Type B pancreatic cell (in vitro differentiated cells): ENCODE results near the gene QSOX1. TPM values are rescaled to one million over a fixed set of nuclear protein-coding genes. Genes with fewer than 3 reads are reported as not detected.

Source experiments
- DNase-seq: peaks from one replicate; pipeline ENCODE4 v3.0.0; 2021; ENCODE audit warnings: mixed read lengths; ENCODE audit not compliant: unreplicated experiment; ENCODE audit errors: extremely low spot score
- H3K27ac Mint-ChIP-seq: 2 replicates; pipeline ENCODE4 v1.8.0; 2021; ENCODE audit warnings: mild to moderate bottlenecking, mixed read lengths
- H3K27me3 Mint-ChIP-seq: 2 replicates; pipeline ENCODE4 v1.8.0; 2021; ENCODE audit warnings: mixed read lengths
- H3K36me3 Mint-ChIP-seq: 2 replicates; pipeline ENCODE4 v1.8.0; 2021; ENCODE audit warnings: mixed read lengths
- H3K4me1 Mint-ChIP-seq: one replicate; pipeline ENCODE4 v1.8.0; 2021; ENCODE audit warnings: mixed read lengths; ENCODE audit not compliant: unreplicated experiment
- H3K4me3 Mint-ChIP-seq: 2 replicates; pipeline ENCODE4 v1.8.0; 2021; ENCODE audit warnings: mild to moderate bottlenecking, mixed read lengths
- H3K9me3 Mint-ChIP-seq: 2 replicates; pipeline ENCODE4 v1.8.0; 2021; ENCODE audit warnings: mixed read lengths
- total RNA-seq: library from RNA; stranded (reverse); gene quantifications from 2 replicates; pipeline ENCODE4 v1.2.1, GENCODE V29; 2021; ENCODE audit warnings: low replicate concordance
- TF ChIP-seq, protein P1 (sequence below): fragments of 200-600 bp; sonication (generic); conservative IDR thresholded peaks from 2 replicates; pipeline ENCODE4 v1.5.0; 2021; ENCODE audit warnings: antibody characterized with exemption, mild to moderate bottlenecking

The QSOX1 gene
- total RNA-seq, 1 donor from 2014 or later = 96.0 TPM

DNA sequence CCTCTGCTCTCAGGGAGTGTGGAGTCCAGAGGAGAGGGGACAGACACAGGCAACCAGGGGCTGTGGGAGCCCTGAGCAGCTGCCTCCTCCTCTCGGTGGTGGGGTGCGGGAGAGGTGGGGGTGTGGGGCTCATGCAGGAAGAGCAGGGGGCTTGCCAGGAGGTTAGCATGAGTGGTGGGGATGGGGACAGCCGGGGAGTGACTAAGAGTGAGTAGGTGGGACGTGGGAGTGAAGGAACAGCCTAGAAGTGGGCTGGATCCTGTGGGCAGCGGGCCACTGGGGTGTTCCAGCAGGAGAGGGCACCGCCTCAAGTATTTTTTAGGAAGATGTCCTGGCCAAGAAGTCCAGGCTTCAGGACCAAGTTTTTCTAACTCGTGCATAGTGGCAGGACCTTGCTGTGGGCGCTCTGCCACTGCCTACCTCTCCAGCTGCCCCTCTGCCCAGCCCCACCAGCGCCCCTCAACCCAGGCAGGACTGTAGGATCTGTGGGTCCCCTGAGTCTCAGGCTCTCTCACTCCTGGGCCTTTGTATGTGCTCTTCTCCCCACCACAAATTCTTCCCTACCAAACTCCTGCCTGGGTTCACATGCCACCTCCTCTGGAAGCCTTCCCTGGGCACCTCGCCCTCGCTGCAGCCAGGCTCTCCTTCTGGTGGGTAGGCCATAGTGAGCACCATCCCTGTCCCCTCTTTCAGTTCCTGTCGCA lies 56.6 kb downstream of the QSOX1 start:
- TF ChIP-seq, protein P1, sequence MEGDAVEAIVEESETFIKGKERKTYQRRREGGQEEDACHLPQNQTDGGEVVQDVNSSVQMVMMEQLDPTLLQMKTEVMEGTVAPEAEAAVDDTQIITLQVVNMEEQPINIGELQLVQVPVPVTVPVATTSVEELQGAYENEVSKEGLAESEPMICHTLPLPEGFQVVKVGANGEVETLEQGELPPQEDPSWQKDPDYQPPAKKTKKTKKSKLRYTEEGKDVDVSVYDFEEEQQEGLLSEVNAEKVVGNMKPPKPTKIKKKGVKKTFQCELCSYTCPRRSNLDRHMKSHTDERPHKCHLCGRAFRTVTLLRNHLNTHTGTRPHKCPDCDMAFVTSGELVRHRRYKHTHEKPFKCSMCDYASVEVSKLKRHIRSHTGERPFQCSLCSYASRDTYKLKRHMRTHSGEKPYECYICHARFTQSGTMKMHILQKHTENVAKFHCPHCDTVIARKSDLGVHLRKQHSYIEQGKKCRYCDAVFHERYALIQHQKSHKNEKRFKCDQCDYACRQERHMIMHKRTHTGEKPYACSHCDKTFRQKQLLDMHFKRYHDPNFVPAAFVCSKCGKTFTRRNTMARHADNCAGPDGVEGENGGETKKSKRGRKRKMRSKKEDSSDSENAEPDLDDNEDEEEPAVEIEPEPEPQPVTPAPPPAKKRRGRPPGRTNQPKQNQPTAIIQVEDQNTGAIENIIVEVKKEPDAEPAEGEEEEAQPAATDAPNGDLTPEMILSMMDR = no peak
- no peak for DNase-seq
- Mint-ChIP-seq H3K36me3 (no peaks in the 10 kb centered on the region), H3K4me1 (no peaks in the 10 kb centered on the region), H3K9me3 (no peaks in the 10 kb centered on the region), H3K27me3 (peaks cover 37% of the 10 kb centered on the region), H3K4me3 (no peak overlapping the region), H3K27ac (no peak overlapping the region)

DNA sequence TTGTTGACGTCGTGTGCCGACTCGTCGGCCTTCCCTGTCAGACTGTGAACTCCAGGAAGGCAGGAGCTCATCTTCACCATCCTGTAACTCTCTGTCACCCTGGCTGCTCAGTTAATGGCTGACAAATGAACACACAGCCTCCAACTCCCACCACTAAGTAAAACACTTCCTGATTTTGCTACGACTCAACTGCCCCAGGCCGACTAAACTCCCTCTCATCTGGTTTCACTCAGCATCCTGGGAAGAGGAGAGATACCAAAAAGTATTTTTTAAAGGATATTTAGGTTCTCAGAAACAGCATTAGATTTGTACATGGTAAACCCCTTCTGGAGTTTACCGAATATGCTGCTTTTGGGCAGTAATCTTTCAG lies 57.2 kb downstream of the QSOX1 start:
- Mint-ChIP-seq H3K4me1 (no peaks in the 10 kb centered on the region), H3K36me3 (no peaks in the 10 kb centered on the region), H3K9me3 (no peaks in the 10 kb centered on the region), H3K4me3 (no peak overlapping the region), H3K27me3 (peaks cover 34% of the 10 kb centered on the region), H3K27ac (no peak overlapping the region)
- TF ChIP-seq, protein P1 = no peak
- DNase-seq = no peak

DNA sequence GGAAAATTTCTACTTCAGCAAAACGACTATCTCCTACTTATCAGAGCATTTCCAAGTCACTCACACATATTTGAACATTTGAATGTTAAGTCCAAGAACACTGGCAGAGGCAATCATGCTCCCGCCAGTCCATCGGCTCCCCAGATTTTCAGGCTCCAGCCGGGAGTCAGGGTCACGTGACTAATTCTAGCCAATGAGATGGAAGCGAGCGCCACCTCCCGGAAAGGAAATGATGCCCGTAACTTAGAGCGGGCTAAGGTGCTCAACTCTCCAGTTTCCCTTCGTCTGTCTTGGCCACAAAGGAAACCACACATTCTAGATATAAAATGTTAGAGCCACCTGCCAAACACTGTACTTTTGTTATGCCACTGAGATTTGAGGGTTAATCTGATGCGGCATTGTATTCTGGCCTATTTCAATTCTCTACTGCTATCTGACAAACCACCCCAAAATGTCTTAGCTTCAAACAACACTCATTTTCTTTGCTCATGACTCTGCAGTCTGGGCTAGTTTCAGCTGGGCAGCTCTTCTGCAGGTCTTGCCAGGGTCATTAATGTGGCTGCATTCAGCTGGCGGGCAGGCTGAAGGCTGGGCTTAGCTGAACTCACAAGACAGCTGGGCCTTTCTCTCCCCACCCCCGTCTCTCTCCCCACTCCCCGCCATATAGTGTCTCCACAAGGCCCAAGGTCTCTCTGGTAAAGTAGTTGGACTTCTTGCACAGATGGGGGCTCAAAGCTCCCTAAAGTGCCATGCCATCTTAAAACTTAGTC lies 58.9 kb downstream of the QSOX1 start:
- Mint-ChIP-seq H3K36me3 (no peaks in the 10 kb centered on the region), H3K4me1 (no peaks in the 10 kb centered on the region), H3K27me3 (peaks cover 33% of the 10 kb centered on the region), H3K9me3 (no peaks in the 10 kb centered on the region), H3K4me3 (no peak overlapping the region), H3K27ac (no peak overlapping the region)
- TF ChIP-seq, protein P1 = no peak
- no peak for DNase-seq

DNA sequence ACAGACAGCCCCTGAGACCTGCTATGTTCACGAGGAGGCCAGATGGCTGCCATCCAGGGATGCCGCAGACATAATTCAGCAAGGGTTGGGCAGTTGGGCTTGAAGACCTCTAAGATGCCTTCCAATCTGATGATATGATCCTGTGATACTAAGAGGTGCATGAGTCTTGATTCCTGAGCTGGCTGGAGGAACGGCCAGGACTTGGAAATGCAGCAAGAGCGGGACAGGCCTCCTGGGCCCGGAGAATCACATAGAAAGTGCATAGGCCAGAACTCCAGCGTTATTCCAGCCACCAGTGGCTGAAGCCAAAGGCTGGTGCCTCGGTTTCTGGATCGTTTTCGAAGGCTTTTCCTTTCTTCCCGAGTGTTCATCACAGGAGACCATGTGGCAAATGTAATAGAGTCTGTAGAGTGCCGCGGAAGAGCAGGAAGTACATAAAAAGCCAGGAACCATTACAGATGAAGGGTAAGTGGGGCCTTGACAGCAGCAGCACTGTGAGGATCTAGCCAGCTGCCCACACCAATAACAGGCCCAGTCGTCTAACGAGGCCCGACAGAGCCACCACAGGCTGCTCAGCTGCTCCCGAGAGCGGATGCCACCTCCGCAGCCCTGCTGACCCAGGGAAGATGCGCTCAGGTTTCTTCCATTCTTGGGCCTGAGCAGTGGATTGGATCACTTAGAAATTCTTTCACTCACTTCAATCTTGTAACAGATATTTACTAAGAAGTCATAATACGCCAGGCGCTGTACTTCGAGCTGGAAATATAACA lies 61.4 kb downstream of the QSOX1 start:
- Mint-ChIP-seq H3K27me3 (peaks cover 36% of the 10 kb centered on the region), H3K9me3 (no peaks in the 10 kb centered on the region), H3K4me3 (no peak overlapping the region), H3K36me3 (no peaks in the 10 kb centered on the region), H3K4me1 (no peaks in the 10 kb centered on the region), H3K27ac (no peak overlapping the region)
- no peak for DNase-seq
- TF ChIP-seq, protein P1 = no peak

DNA sequence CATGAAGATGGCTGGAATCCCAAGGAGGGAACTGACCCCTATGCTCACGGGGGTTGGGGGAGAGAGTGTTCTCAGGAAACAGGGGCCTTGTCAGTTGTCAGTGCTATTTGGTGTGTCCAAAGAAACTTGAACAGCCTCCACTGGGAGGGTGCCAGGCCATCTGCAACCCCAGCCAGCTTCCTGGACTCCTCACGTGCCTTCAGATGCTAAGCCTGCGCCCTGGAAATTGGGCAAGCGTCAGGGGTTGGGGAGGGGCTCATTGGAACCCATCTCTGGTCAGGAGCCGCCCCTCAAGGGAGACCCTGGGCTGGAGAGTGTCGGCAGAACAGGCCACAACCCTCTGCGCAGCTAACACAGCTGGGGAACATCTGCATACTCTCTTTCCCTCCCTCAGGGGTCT lies 62.3 kb downstream of the QSOX1 start:
- TF ChIP-seq, protein P1 = no peak
- no peak overlapping the region for H3K27ac Mint-ChIP-seq
- H3K4me3 Mint-ChIP-seq = no peak overlapping the region
- H3K36me3 Mint-ChIP-seq = no peaks in the 10 kb centered on the region
- H3K4me1 Mint-ChIP-seq = no peaks in the 10 kb centered on the region
- no peak for DNase-seq
- H3K27me3 Mint-ChIP-seq = peaks cover 36% of the 10 kb centered on the region
- H3K9me3 Mint-ChIP-seq = no peaks in the 10 kb centered on the region
